Right lobe of liver (tissue), 4 donors: ENCODE measurements around the gene TLCD3B.

ENCODE experiments used
- CTCF ChIP-seq, 4 donors: fragments of 200-600 bp in 3 of 4; fragments of 450-650 bp in 1 of 4; IDR thresholded peaks; one replicate each; pipeline versions ENCODE4 v1.5.1 to v1.8.0; 2016 to 2022; ENCODE audit warnings: antibody characterized with exemption in 4 of 4, mild to moderate bottlenecking in 2 of 4
- POLR2A ChIP-seq: fragments of 450-650 bp; IDR thresholded peaks from one replicate; pipeline ENCODE4 v1.6.1; 2017; ENCODE audit warnings: antibody characterized with exemption, mild to moderate bottlenecking
- donor health status: DM: no; HTN: no; CAD: no.
- donor health status: DM: no; HTN: no; CAD: no.
- donor health status: DM: no; HTN: yes; CAD: no.

- TF ChIP-seq CTCF (IDR thresholded peaks at IDR 0.05) (no peak), POLR2A (no peak)
Measured at GRCh38 chr16:30018731-30019158, 12.3 kb downstream of the TLCD3B start.
